Choroid plexus epithelial cell (primary cell): ENCODE measurements around the gene CIAO2B.
"Not testable (repeated sequence)": the region's sequence is repeated elsewhere in the genome, so short reads cannot be mapped to it uniquely, and the experiment has no call there.

ENCODE experiments used
- DNase-seq: peaks from one replicate; pipeline ENCODE4 v3.0.0-alpha.2; 2010; ENCODE audit warnings: low read depth
- H3K4me3 ChIP-seq: 2 replicates; pipeline ENCODE4 v1.5.1; 2011; ENCODE audit warnings: low read depth, mild to moderate bottlenecking, control low read depth, low read length, moderate library complexity
- TF ChIP-seq, protein P1 (sequence below): conservative IDR thresholded peaks from 2 replicates; pipeline ENCODE4 v1.5.1; 2011; ENCODE audit warnings: low read depth, mild to moderate bottlenecking, control low read depth, inconsistent platforms, low read length, moderate library complexity

The CIAO2B gene

DNA sequence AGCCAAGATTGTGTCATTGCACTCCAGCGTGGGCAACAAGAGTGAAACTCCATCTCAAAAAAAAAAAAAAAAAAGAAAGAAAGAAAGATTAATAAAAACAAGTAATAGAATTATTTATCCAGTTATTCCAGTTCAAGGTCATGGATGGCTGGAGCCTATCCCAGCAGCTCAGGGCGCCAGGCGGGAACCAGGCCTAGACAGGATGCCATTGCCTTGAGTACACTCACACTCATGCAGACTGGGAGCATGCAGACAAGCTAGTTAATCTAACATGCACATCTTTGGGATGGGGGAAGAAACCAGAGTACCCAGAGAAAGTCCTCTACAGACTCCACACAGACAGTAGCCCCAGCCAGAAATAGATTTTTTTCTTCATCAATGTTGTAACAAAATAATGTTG is 36.0 kb downstream of the CIAO2B start:
- H3K4me3 ChIP-seq = no peak overlapping the region
- TF ChIP-seq, protein P1, sequence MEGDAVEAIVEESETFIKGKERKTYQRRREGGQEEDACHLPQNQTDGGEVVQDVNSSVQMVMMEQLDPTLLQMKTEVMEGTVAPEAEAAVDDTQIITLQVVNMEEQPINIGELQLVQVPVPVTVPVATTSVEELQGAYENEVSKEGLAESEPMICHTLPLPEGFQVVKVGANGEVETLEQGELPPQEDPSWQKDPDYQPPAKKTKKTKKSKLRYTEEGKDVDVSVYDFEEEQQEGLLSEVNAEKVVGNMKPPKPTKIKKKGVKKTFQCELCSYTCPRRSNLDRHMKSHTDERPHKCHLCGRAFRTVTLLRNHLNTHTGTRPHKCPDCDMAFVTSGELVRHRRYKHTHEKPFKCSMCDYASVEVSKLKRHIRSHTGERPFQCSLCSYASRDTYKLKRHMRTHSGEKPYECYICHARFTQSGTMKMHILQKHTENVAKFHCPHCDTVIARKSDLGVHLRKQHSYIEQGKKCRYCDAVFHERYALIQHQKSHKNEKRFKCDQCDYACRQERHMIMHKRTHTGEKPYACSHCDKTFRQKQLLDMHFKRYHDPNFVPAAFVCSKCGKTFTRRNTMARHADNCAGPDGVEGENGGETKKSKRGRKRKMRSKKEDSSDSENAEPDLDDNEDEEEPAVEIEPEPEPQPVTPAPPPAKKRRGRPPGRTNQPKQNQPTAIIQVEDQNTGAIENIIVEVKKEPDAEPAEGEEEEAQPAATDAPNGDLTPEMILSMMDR = no peak
- no peak for DNase-seq

DNA sequence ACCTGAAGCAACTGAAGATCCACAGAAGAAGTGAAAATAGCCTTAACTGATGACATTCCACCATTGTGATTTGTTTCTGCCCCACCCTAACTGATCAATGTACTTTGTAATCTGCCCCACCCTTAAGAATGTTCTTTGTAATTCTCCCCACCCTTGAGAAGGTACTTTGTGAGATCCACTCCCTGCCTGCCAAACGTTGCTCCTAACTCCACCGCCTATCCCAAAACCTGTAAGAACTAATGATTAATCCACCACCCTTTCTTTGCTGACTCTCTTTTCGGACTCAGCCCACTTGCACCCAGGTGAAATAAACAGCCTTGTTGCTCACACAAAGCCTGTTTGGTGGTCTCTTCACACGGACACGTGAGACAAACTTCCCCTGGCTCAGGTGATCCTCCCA is 37.5 kb downstream of the CIAO2B start:
- H3K4me3 ChIP-seq, DNase-seq: not testable (repeated sequence)

- no peak for DNase-seq
- no peak overlapping the region for H3K4me3 ChIP-seq
- TF ChIP-seq, protein P1 = no peak
Measured at GRCh38 chr16:66895999-66896398, 38.2 kb downstream of the CIAO2B start.

- TF ChIP-seq, protein P1 = no peak
Measured at GRCh38 chr16:66895689-66895979, 38.6 kb downstream of the CIAO2B start.

GRCh38 chr16:66894948-66895688 is 39.1 kb downstream of the CIAO2B start:
- DNase-seq = peak; percentile 86
- TF ChIP-seq, protein P1 = peak; percentile 95
- no peak overlapping the region for H3K4me3 ChIP-seq

More at GRCh38 chr16:66895689-66895979, 38.6 kb downstream of the CIAO2B start:
- H3K4me3 ChIP-seq = no peak overlapping the region
- no peak for DNase-seq

- no peak overlapping the region for H3K4me3 ChIP-seq
- DNase-seq = no peak
- TF ChIP-seq, protein P1 = no peak
Measured at GRCh38 chr16:66894055-66894454, 40.1 kb downstream of the CIAO2B start.

- TF ChIP-seq, protein P1 = no peak
- DNase-seq = no peak
- H3K4me3 ChIP-seq = no peak overlapping the region
Measured at GRCh38 chr16:66891797-66892196, 42.4 kb downstream of the CIAO2B start.
